HUES48 (cell line): ENCODE results near the gene ITFG2.

Experiments used
- H3K27ac ChIP-seq: one replicate; pipeline ENCODE4 v1.7.0; 2013; ENCODE audit warnings: low read depth, low read length, inconsistent platforms
- H3K27me3 ChIP-seq: 2 replicates; pipeline ENCODE4 v1.6.1; 2013; ENCODE audit warnings: mild to moderate bottlenecking, low read length; ENCODE audit not compliant: control insufficient read depth, insufficient read depth
- H3K36me3 ChIP-seq: 2 replicates; pipeline ENCODE4 v1.6.1; 2013; ENCODE audit warnings: low read length; ENCODE audit not compliant: control insufficient read depth, insufficient read depth
- H3K4me1 ChIP-seq: 2 replicates; pipeline ENCODE4 v1.6.1; 2013; ENCODE audit warnings: mild to moderate bottlenecking, low read length; ENCODE audit not compliant: control insufficient read depth, insufficient read depth
- H3K4me3 ChIP-seq: 2 replicates; pipeline ENCODE4 v1.5.1; 2013; ENCODE audit warnings: mild to moderate bottlenecking, low read depth, low read length
- H3K9ac ChIP-seq: 2 replicates; pipeline ENCODE4 v1.6.1; 2013; ENCODE audit warnings: mild to moderate bottlenecking, low read depth, low read length, moderate library complexity
- H3K9me3 ChIP-seq: 2 replicates; pipeline ENCODE4 v1.6.1; 2013; ENCODE audit warnings: low read length; ENCODE audit not compliant: control insufficient read depth, insufficient read depth

The ITFG2 gene

DNA sequence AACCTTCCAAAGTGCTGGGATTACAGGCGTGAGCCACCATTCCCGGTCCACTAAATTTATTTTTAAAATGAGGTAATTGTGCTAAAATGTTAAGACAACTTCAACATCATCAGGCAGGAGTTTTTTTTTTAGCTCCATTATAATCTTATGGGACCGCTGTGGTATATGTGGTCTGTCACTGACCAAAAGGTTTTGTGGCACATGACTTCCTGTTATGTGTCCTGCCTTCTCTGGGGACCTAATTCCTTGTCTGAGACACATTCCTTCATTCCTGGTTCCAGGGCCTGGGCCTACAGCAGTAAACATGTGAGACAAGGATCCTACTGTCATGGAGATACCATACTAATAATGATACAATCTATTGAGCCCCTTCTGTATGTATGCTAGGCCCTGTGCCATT is 39.5 kb downstream of the ITFG2 start:
- Histone ChIP-seq H3K27me3 (no peaks in the 10 kb centered on the region), H3K4me3 (no peak overlapping the region), H3K4me1 (peaks cover under 1% of the 10 kb centered on the region; the same call in 1 of the 2 replicates), H3K36me3 (no peaks in the 10 kb centered on the region), H3K9ac (no peak overlapping the region), H3K27ac (no peak overlapping the region), H3K9me3 (no peaks in the 10 kb centered on the region)

DNA sequence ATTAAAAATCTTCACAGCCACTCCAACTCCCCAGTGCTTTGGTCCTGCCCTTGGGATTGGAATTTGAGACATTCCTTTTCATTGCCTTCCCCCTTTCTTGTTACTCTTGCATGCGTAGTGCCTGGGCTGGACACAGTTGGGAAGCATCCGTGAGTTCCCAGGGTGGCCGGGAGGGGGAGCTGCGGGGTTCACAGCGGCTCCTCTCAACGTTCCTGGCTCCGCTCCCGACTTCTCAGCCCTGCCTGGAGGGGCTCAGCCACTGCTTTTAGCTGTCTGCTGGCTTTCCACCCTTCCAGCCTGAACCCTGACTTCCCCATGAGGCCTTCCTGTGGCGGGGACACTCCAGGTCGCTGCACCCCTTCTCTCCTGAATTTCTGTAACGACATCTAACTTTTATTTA is 41.2 kb downstream of the ITFG2 start:
- Histone ChIP-seq H3K4me3 (no peak overlapping the region), H3K36me3 (peaks cover 8% of the 10 kb centered on the region), H3K9me3 (no peaks in the 10 kb centered on the region), H3K27ac (no peak overlapping the region), H3K4me1 (peaks cover 4% of the 10 kb centered on the region; the same call in 1 of the 2 replicates), H3K27me3 (no peaks in the 10 kb centered on the region), H3K9ac (no peak overlapping the region)

DNA sequence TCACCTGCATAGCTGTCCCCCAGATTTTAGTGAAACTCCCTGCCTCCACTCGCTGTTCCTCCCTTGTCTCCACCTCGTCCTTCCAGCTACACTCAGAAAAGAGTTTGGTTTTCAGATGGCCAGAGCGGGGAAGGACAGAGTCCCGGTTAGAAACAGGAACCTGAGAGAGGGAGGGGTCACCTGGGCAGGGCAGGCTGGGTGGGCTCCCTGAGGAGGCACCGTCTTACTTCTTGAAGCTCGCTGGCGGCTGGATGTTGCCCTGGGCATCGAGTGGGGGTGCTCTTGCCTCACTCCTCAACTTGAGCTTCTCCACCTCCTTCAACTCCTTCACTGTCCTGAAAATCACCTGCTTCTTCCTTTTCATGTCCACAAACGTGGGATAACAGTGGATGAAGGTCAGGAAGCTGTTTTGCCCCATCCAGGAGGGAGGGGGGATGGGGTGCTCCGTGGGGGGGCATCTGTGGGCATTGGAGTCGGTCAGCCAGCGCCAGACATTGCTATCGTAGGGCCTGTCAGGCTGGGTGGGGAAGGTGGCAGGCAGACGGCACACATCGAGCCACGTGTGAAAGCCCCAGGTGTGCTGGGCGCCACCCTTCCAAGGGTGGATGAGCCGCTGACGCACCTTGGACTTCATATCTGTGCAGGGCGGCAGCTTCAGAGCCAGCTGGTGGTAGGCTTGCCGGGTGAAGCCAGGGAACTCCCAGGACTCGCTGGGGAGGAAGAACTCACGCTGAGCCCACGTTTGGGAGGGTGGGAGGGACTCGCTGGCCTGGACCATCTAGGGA is 42.4 kb downstream of the ITFG2 start:
- Histone ChIP-seq H3K9me3 (no peaks in the 10 kb centered on the region), H3K4me1 (peaks cover 4% of the 10 kb centered on the region; the same call in 1 of the 2 replicates), H3K27ac (no peak overlapping the region), H3K27me3 (no peaks in the 10 kb centered on the region), H3K36me3 (peaks cover 20% of the 10 kb centered on the region), H3K9ac (no peak overlapping the region), H3K4me3 (no peak overlapping the region)

DNA sequence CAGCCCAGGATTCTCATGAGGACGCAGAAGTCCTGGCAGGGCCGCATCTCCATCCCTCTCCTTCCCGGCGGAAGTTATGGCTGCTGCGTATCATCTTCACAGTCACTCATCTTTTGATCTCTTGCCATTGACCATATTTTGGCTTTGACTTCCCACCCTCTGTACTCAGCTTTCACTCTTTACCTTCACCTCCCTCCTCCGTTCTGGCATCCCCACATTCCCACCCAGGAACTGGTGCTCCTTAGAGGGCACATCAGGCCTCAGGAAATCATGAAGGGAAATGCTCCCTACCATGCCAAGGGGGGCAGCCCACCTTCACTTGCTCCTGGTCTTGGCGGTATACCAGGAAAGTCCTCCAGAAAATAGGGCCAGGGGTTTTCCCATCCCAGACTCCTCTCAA is 43.1 kb downstream of the ITFG2 start:
- H3K27me3 ChIP-seq = no peaks in the 10 kb centered on the region
- H3K4me1 ChIP-seq = peaks cover 4% of the 10 kb centered on the region; the same call in 1 of the 2 replicates
- H3K27ac ChIP-seq = no peak overlapping the region
- H3K36me3 ChIP-seq = peaks cover 26% of the 10 kb centered on the region
- H3K4me3 ChIP-seq = no peak overlapping the region
- no peak overlapping the region for H3K9ac ChIP-seq
- H3K9me3 ChIP-seq = no peaks in the 10 kb centered on the region

DNA sequence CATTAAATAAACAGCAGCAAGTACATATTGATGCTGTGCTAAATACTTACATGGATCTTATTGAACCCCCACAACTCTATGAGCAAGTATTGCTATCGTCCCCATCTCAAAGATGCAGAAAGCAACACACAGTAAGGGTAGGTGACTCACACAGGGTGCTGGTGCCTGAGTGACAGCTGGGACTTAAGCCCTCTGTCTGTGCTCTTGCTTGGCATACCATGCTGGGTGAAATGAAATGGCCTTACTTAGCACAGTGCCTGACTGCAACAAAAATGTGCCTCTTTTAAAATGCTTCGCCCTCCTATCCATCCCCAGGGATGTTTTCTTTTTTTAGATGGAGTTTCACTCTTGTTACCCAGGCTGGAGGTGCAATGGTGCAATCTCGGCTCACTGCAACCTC is 43.6 kb downstream of the ITFG2 start:
- Histone ChIP-seq H3K36me3 (peaks cover 28% of the 10 kb centered on the region), H3K4me1 (peaks cover 4% of the 10 kb centered on the region; the same call in 1 of the 2 replicates), H3K4me3 (no peak overlapping the region), H3K9ac (no peak overlapping the region), H3K9me3 (no peaks in the 10 kb centered on the region), H3K27me3 (no peaks in the 10 kb centered on the region), H3K27ac (no peak overlapping the region)

DNA sequence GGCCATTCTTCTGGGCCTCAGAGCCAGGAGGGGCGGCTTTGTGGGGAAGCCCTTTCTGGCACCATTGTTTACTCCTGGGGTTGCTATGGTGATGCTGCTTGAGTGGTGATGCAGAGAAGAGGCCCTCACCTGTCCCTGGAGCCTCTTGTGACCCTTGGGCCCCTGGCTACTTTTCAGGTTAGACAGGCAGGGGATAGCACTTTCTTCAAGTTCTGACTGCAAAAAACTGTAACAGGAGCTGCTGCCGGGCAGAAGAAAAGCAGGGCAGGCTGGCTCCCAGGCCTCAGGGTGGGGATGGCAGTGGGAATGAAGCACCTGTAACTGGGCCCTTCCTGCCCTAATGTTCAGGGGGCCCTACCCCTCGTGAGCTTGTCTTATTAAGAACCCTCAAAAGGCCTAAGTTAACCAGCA is 44.6 kb downstream of the ITFG2 start, which contains the start of gene TEX52:
Gene TEX52 (minus strand): TSS at position 19 of the 411 bp plus-strand sequence. CDS start 13 bp downstream, at position 6.
- Histone ChIP-seq H3K36me3 (peaks cover 37% of the 10 kb centered on the region), H3K27me3 (no peaks in the 10 kb centered on the region)

DNA sequence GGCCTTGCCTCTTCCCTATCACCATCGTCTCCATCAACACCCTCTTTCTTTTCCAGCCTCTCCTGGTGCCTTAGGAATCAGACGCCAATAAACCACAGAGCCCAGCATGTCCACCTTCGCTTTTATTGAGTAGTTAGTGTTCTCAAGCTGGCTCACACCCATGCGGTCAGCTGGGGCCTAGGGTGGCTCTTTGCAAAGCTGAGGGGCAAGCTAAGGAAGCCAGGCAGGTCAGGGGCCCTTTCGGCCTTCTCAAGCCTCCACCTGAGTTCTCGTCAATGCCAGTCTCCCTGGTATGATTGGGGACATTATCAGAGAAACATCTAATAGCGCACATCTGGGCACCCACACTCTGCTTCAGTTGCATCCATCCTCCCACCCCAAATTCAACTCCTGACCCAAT is 45.1 kb downstream of the ITFG2 start:
- no peak overlapping the region for H3K9ac ChIP-seq
- H3K9me3 ChIP-seq = no peaks in the 10 kb centered on the region
- H3K4me3 ChIP-seq = no peak overlapping the region
- H3K27me3 ChIP-seq = no peaks in the 10 kb centered on the region
- H3K4me1 ChIP-seq = peaks cover 4% of the 10 kb centered on the region; the same call in 1 of the 2 replicates
- H3K27ac ChIP-seq = no peak overlapping the region
- H3K36me3 ChIP-seq = peaks cover 43% of the 10 kb centered on the region

More for the DNA sequence above, 44.6 kb downstream of the ITFG2 start, which contains the start of gene TEX52:
- Histone ChIP-seq H3K4me3 (no peak within 1 kb of the TSS), H3K9ac (no peak within 1 kb of the TSS), H3K9me3 (no peaks in the 10 kb centered on the region), H3K27ac (peak within 1 kb of the TSS; percentile 8), H3K4me1 (peaks cover 4% of the 10 kb centered on the region; the same call in 1 of the 2 replicates)

DNA sequence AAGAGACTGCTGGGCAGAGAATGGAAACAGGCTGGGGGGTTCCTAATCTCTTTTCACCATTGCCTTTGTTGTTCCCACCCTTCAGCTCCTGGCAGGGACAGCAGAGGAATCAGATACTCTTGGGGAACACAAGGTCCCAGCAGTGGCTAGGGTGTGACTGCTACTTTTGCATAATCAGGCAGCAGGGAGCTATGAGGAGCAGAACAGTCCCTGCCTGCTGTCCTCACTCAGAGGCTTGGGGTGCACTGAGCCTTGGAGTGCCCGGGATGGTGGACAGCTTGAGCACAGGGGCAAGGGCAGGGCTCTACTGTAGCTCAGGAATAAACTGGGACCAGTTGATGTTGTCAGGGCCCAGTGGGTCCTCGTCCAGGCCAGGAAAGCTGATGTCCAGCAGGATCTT is 45.9 kb downstream of the ITFG2 start:
- Histone ChIP-seq H3K27me3 (no peaks in the 10 kb centered on the region), H3K4me3 (no peak overlapping the region), H3K4me1 (peaks cover 4% of the 10 kb centered on the region; the same call in 1 of the 2 replicates), H3K36me3 (peaks cover 50% of the 10 kb centered on the region), H3K9ac (no peak overlapping the region), H3K27ac (no peak overlapping the region), H3K9me3 (no peaks in the 10 kb centered on the region)

DNA sequence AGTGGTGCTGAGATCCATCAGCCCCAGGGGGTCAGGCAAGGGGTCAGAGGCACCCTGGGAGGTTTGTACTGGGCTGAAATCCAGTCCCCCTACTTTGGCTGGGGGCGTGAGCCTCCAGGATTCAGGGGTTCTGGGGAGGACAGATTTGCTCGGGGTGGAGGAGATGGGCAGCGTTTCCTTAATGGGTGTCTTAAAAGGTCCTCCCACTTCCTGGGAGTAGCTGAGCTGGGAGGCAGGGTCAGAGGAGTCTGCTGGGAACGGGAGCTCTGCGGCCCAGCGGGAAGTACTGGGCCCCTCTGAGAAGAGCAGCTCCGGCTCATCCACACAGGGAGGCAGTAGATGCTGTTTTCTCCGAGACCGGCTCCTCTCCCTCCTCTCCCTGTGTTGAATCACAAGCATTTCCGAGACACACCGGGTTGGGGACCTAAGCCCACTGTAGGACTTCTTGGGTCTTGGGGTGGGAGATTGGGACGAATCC is 46.5 kb downstream of the ITFG2 start:
- no peak overlapping the region for H3K27ac ChIP-seq
- H3K27me3 ChIP-seq = no peaks in the 10 kb centered on the region
- no peak overlapping the region for H3K9ac ChIP-seq
- H3K9me3 ChIP-seq = no peaks in the 10 kb centered on the region
- peaks cover 55% of the 10 kb centered on the region for H3K36me3 ChIP-seq
- H3K4me1 ChIP-seq = peaks cover 4% of the 10 kb centered on the region; the same call in 1 of the 2 replicates
- H3K4me3 ChIP-seq = no peak overlapping the region

DNA sequence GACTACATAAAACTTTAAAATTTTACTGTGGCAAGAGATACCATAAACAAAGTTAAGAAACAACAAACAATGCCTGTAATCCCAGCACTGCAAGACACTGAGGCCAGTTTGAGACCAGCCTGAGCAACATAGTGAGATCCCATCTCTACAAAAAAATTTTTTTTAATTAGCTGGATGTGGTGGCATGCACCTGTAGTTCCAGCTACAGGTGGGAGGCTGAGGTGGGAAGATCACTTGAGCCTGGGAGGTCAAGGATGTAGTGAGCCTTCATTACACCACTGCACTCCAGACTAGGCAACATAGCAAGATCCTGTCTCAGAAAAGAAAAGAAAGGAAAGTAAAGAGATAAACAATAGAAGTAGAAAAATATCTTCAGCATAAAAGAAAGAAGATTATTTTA is 47.7 kb downstream of the ITFG2 start:
- Histone ChIP-seq H3K27me3 (no peaks in the 10 kb centered on the region), H3K27ac (no peak overlapping the region), H3K9me3 (no peaks in the 10 kb centered on the region), H3K36me3 (peaks cover 67% of the 10 kb centered on the region), H3K4me1 (peaks cover 4% of the 10 kb centered on the region; the same call in 1 of the 2 replicates), H3K9ac (no peak overlapping the region), H3K4me3 (no peak overlapping the region)

DNA sequence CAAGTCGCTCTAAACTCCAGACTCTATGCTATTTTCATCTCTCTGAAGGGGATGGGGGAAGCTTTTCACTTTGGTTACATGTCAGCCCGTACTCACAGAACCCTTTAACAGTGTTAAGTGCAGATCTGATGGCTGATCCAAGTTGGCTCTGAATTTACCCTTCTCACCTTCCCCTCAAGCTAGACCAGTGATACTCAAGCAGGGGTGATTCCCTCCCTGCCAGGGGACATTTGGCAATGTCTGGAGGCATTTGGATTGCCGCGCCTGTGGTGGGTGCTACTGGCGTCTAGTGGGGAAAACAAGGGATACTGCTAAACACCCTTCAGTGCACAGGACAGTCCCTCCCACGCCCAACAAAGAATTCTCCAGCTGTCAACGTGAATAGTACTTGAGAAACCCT is 50.4 kb downstream of the ITFG2 start:
- Histone ChIP-seq H3K27ac (no peak overlapping the region), H3K9ac (no peak overlapping the region), H3K4me3 (no peak overlapping the region), H3K4me1 (no peaks in the 10 kb centered on the region), H3K27me3 (no peaks in the 10 kb centered on the region), H3K36me3 (peaks cover 91% of the 10 kb centered on the region), H3K9me3 (no peaks in the 10 kb centered on the region)
